Inflammatory macrophage treated with lipopolysaccharide for 1 hour (primary cell): ENCODE data around the gene LRRC63.
"Not testable (repeated sequence)": the region's sequence is repeated elsewhere in the genome, so short reads cannot be mapped to it uniquely, and the experiment has no call there.

Experiments used
- DNase-seq, 2 donors: peaks; one replicate each; pipeline ENCODE4 v3.0.0-alpha.2; 2020 to 2022

LRRC63 gene

GRCh38 chr13:46211483-46212351 is at the start of gene LRRC63:
Gene LRRC63, plus strand, starts transcription at chr13:46211928. Its CDS starts 1,107 bp downstream, at chr13:46213035.
- DNase-seq: peak; percentile 70 to 80

- not testable (repeated sequence) for DNase-seq
These were observed 49.0 kb upstream of the LRRC63 start for GRCh38 chr13:46162741-46163140.

- DNase-seq: no peak
These were observed 47.1 kb upstream of the LRRC63 start for GRCh38 chr13:46164661-46165060.

GRCh38 chr13:46165485-46166223 is 46.1 kb upstream of the LRRC63 start:
- peak; percentile 76 to 94 for DNase-seq

- no peak for DNase-seq
These were observed 45.5 kb upstream of the LRRC63 start for GRCh38 chr13:46166224-46166584.

- DNase-seq: no peak
These were observed 44.6 kb upstream of the LRRC63 start for GRCh38 chr13:46166947-46167610.

- peak; percentile 91 to 97 for DNase-seq
These were observed 43.4 kb upstream of the LRRC63 start for GRCh38 chr13:46168341-46168740.

GRCh38 chr13:46168783-46169182 is 42.9 kb upstream of the LRRC63 start:
- DNase-seq: peak; percentile 60 to 80

- DNase-seq: no peak
These were observed 42.0 kb upstream of the LRRC63 start for GRCh38 chr13:46169758-46170157.

- DNase-seq: no peak
These were observed 41.5 kb upstream of the LRRC63 start for GRCh38 chr13:46170268-46170667.

- peak; percentile 53 to 62 for DNase-seq
These were observed 41.0 kb upstream of the LRRC63 start for GRCh38 chr13:46170687-46171086.

GRCh38 chr13:46171217-46171616 is 40.5 kb upstream of the LRRC63 start:
- peak; percentile 83 to 92 for DNase-seq

- DNase-seq: no peak
These were observed 40.0 kb upstream of the LRRC63 start for GRCh38 chr13:46171739-46172138.

- DNase-seq: peak; percentile 88 to 96
These were observed 39.2 kb upstream of the LRRC63 start for GRCh38 chr13:46172531-46172991.

- peak; percentile 82 to 93 for DNase-seq
These were observed 38.1 kb upstream of the LRRC63 start for GRCh38 chr13:46173656-46174055.

- peak; percentile 81 to 90 for DNase-seq
These were observed 35.0 kb upstream of the LRRC63 start for GRCh38 chr13:46176756-46177155.

- DNase-seq: peak; percentile 74 to 78
These were observed 33.6 kb upstream of the LRRC63 start for GRCh38 chr13:46178143-46178542.

- no peak for DNase-seq
These were observed 32.9 kb upstream of the LRRC63 start for GRCh38 chr13:46178821-46179220.

GRCh38 chr13:46179491-46179908 is 32.2 kb upstream of the LRRC63 start:
- peak; percentile 61 to 65 for DNase-seq

- no peak for DNase-seq
These were observed 31.6 kb upstream of the LRRC63 start for GRCh38 chr13:46179969-46180763.

GRCh38 chr13:46181377-46181839 is 30.3 kb upstream of the LRRC63 start:
- no peak for DNase-seq

GRCh38 chr13:46181840-46182490 is 29.8 kb upstream of the LRRC63 start, which contains the start of gene LCP1:
Gene LCP1, minus strand, starts transcription at chr13:46182177. Its CDS starts 22,515 bp downstream, at chr13:46159662.
- DNase-seq: peak; percentile 80 to 92
